HG02588 (cell line): ENCODE data around the gene PMIS2.

Experiments
- ATAC-seq: cut with Tn5 transposase; IDR thresholded peaks from one replicate; pipeline ENCODE4 v1.9.1; 2021; ENCODE audit warnings: mild to moderate bottlenecking, moderate library complexity; ENCODE audit not compliant: unreplicated experiment

PMIS2 gene

GRCh38 chr19:35556025-35556590 is 29.9 kb upstream of the PMIS2 start:
- ATAC-seq, result no peak

- no peak for ATAC-seq
These were observed 29.0 kb upstream of the PMIS2 start for GRCh38 chr19:35556846-35557538.

- ATAC-seq, result no peak
These were observed 28.2 kb upstream of the PMIS2 start for GRCh38 chr19:35557539-35558399.

GRCh38 chr19:35558400-35559280 is 27.3 kb upstream of the PMIS2 start:
- no peak for ATAC-seq

GRCh38 chr19:35559281-35559659 is 26.7 kb upstream of the PMIS2 start:
- no peak for ATAC-seq

- ATAC-seq, result no peak
These were observed 26.2 kb upstream of the PMIS2 start for GRCh38 chr19:35559781-35560180.

- ATAC-seq, result no peak
These were observed 25.7 kb upstream of the PMIS2 start for GRCh38 chr19:35560271-35560670.

- no peak for ATAC-seq
These were observed 25.3 kb upstream of the PMIS2 start for GRCh38 chr19:35560677-35561076.

- ATAC-seq, result no peak
These were observed 24.5 kb upstream of the PMIS2 start for GRCh38 chr19:35561436-35561835.

GRCh38 chr19:35562336-35562735 is 23.6 kb upstream of the PMIS2 start:
- no peak for ATAC-seq

- ATAC-seq, result no peak
These were observed 23.2 kb upstream of the PMIS2 start for GRCh38 chr19:35562776-35563175.

- ATAC-seq, result no peak
These were observed 22.7 kb upstream of the PMIS2 start, which contains the start of gene ATP4A for GRCh38 chr19:35563207-35563829. ATP4A (minus strand) TSS chr19:35563658; CDS start chr19:35563629, 29 bp downstream.

GRCh38 chr19:35565016-35565856 is 20.7 kb upstream of the PMIS2 start:
- no peak for ATAC-seq

GRCh38 chr19:35566738-35567137 is 19.2 kb upstream of the PMIS2 start:
- ATAC-seq, result no peak

GRCh38 chr19:35569281-35569781 is 16.6 kb upstream of the PMIS2 start:
- ATAC-seq, result no peak

GRCh38 chr19:35571406-35571965 is 14.5 kb upstream of the PMIS2 start:
- no peak for ATAC-seq

- ATAC-seq, result no peak
These were observed 8.1 kb upstream of the PMIS2 start for GRCh38 chr19:35577918-35578317.

GRCh38 chr19:35578707-35579106 is 7.3 kb upstream of the PMIS2 start:
- no peak for ATAC-seq

GRCh38 chr19:35582760-35583159 is 3.2 kb upstream of the PMIS2 start:
- ATAC-seq, result no peak
